GM12878 (cell line): ENCODE results near the gene UBXN11. TPM values are rescaled to one million over a fixed set of nuclear protein-coding genes. Genes with fewer than 3 reads are reported as not detected.

Experiments used
- ATAC-seq: fragments of 200-7000 bp; cut with Tn5 transposase; 3 replicates; pipeline ENCODE4 v1.9.1; 2020; ENCODE audit warnings: mild to moderate bottlenecking, moderate library complexity
- BruUV-seq: library from RNA; stranded (reverse); fragments of 400-500 nt; replicated peaks from 2 replicates; lab custom pipeline; 2021; lab: Mats Ljungman, UMichigan
- CTCF ChIA-PET: fragments of 300-600 bp; sonication (Branson Sonifier 250); formaldehyde crosslinking; extraction: SDS; loops from one replicate; lab custom pipeline; 2021; ENCODE audit warnings: inconsistent platforms; lab: Yijun Ruan, JAX
- POLR2A ChIA-PET: fragments of 350-600 bp; formaldehyde crosslinking; extraction: SDS; loops from one replicate; lab custom pipeline; 2021; ENCODE audit warnings: inconsistent platforms; lab: Charles Lee
- RAD21 ChIA-PET: fragments of 300-600 bp; sonication (Branson Sonifier 250); formaldehyde crosslinking; loops from one replicate; lab custom pipeline; 2023; ENCODE audit warnings: antibody characterized with exemption; ENCODE audit not compliant: unreplicated experiment; lab: Charles Lee
- SMC1A ChIA-PET: fragments of 300-600 bp; sonication (Branson Sonifier 250); formaldehyde crosslinking; loops from one replicate; lab custom pipeline; 2023; ENCODE audit not compliant: unreplicated experiment, uncharacterized antibody; lab: Charles Lee
- DNase-seq: peaks from one replicate; pipeline ENCODE4 v3.0.0-alpha.2; 2011; ENCODE audit warnings: low read depth, low spot score
- FAIRE-seq: peaks from 3 replicates; lab custom pipeline; 2011; peaks lifted over from hg19 to GRCh38; lab: Jason Lieb, UNC
- H2AFZ ChIP-seq: 2 replicates; pipeline ENCODE4 v1.6.0; 2011; ENCODE audit warnings: low read depth, low read length, control low read depth; ENCODE audit not compliant: control insufficient read depth
- H3K27ac ChIP-seq: 2 replicates; pipeline ENCODE4 v1.5.1; 2011; ENCODE audit warnings: control low read depth; ENCODE audit not compliant: control insufficient read depth, insufficient read depth
- H3K27me3 ChIP-seq, 2 experiments: replicated peaks in 1 of 2; 2 replicates each; pipeline versions ENCODE4 v1.6.0 to v1.6.1; 2011; ENCODE audit warnings: low read length in 1 of 2; ENCODE audit not compliant: control insufficient read depth in 2 of 2, insufficient read depth in 2 of 2
- H3K36me3 ChIP-seq, 2 experiments: 2 replicates each; pipeline ENCODE4 v1.5.1; 2011; ENCODE audit warnings: low read length in 1 of 2; ENCODE audit not compliant: control insufficient read depth in 2 of 2, insufficient read depth in 2 of 2
- H3K4me1 ChIP-seq: 2 replicates; pipeline ENCODE4 v1.6.1; 2011; ENCODE audit warnings: mild to moderate bottlenecking, low read length, moderate library complexity, mixed read lengths; ENCODE audit not compliant: control insufficient read depth, insufficient read depth
- H3K4me2 ChIP-seq: 2 replicates; pipeline ENCODE4 v1.6.0; 2011; ENCODE audit warnings: control low read depth; ENCODE audit not compliant: control insufficient read depth, insufficient read depth
- H3K4me3 ChIP-seq: fragments of 200-600 bp; sonication (generic); 2 replicates; pipeline ENCODE4 v1.5.1; 2016
- H3K79me2 ChIP-seq: 2 replicates; pipeline ENCODE4 v1.6.0; 2011; ENCODE audit warnings: low read length; ENCODE audit not compliant: control insufficient read depth, insufficient read depth
- H3K9ac ChIP-seq: 2 replicates; pipeline ENCODE4 v1.8.0; 2011; ENCODE audit warnings: low read length, control low read depth, mixed read lengths; ENCODE audit not compliant: control insufficient read depth, insufficient read depth
- H3K9me3 ChIP-seq: replicated peaks from 3 replicates; pipeline ENCODE4 v1.5.1; 2011; ENCODE audit warnings: mild to moderate bottlenecking, low read length; ENCODE audit not compliant: control insufficient read depth, insufficient read depth
- H4K20me1 ChIP-seq: 2 replicates; pipeline ENCODE4 v1.6.0; 2011; ENCODE audit not compliant: control insufficient read depth, insufficient read depth
- CBX5 ChIP-seq: sonication (generic); IDR thresholded peaks from 2 replicates; pipeline ENCODE4 v1.6.1; 2016; ENCODE audit warnings: low read depth, moderate library complexity, mild to moderate bottlenecking, inconsistent platforms
- HDAC2 ChIP-seq: fragments of 200-600 bp; sonication (generic); IDR thresholded peaks from 2 replicates; pipeline ENCODE4 v1.6.1; 2017
- ZNF207 ChIP-seq: fragments of 450-650 bp; IDR thresholded peaks from 2 replicates; pipeline ENCODE4 v1.6.1; 2014; ENCODE audit warnings: antibody characterized with exemption, mild to moderate bottlenecking, borderline replicate concordance
- WGBS: methylation state at CpG from one replicate; pipeline ENCODE4 v1.1.6; 2016; ENCODE audit warnings: low lambda C conversion rate; ENCODE audit not compliant: insufficient replicate concordance, insufficient coverage; ENCODE audit errors: missing lambda C conversion rate; 5-methylcytosine and 5-hydroxymethylcytosine counted together
- in situ Hi-C: fragments of 300-500 bp; cut with MboI; formaldehyde crosslinking; loops from 9 replicates; pipeline ENCODE4 v1.14.3; 2018; ENCODE audit warnings: mixed read lengths
- intact Hi-C: fragments of 100-400 bp; cut with micrococcal nuclease; formaldehyde crosslinking; loops from one replicate; pipeline ENCODE4 v1.14.2; 2022; ENCODE audit not compliant: unreplicated experiment
- polyA plus RNA-seq, 11 experiments: library from polyadenylated mRNA; depleted of rRNA in 4 of 11; unstranded in 6 of 11; stranded (reverse) in 5 of 11; fragments of >200 nt; fragmentation: Nextera tagmentation in 4 of 11; fragmentation: Illumina TruSeq in 1 of 11; extraction: Ambion mirVana in 4 of 11; extraction: Trizol in 1 of 11; gene quantifications; 1 replicate in 1 of 11; 2 replicates in 10 of 11; pipeline versions ENCODE4 v1.2.1 to v1.2.3, GENCODE V29; 2011 to 2016; ENCODE audit warnings: inconsistent platforms in 2 of 11, missing spikeins in 2 of 11, low read depth in 1 of 11
- total RNA-seq, 4 experiments: library from RNA; depleted of rRNA in 3 of 4; stranded (reverse); fragments of >200 nt in 3 of 4; fragmentation: Illumina TruSeq in 1 of 4; extraction: Trizol in 1 of 4; gene quantifications; 2 replicates each; pipeline versions ENCODE4 v1.2.1 to v1.2.3, GENCODE V29; 2013 to 2021

The UBXN11 gene
- total and polyA plus RNA-seq, 10 of the 15 experiments (the other 5 are each of a cell fraction or from before 2014, with no cell fraction given) = 0.32 to 34.4 (median 9.6) TPM

- CTCF ChIA-PET = interaction anchor here (0.6 to 18.0 kb wide), 16 partner anchors 12 to 239 kb away, joined by 3 to 879 read pairs (median 5); partner anchors contain the start of genes CD52 and CEP85
- intact Hi-C loops (loop anchor here (1.0 kb wide), 1 partner anchor 46 kb away; no protein-coding TSS in a partner anchor), in situ Hi-C loops (no loop called here)
- DNase-seq (no peak), ATAC-seq (no peak), FAIRE-seq (no peak)
- 75% methylated on average over 11 of the region's 11 CpGs for WGBS
- Histone ChIP-seq H3K4me3 (no peak overlapping the region), H3K4me1 (peaks cover 32% of the 10 kb centered on the region), H3K79me2 (peaks cover 8% of the 10 kb centered on the region), H3K36me3 (peaks cover 17 to 19% of the 10 kb centered on the region in 2 experiments), H3K27ac (0 out of 2 replicates have a peak overlapping the region, but pooled peaks have one; percentile 1), H2AFZ (no peak overlapping the region), H3K9ac (no peak overlapping the region), H3K4me2 (no peak overlapping the region), H4K20me1 (no peaks in the 10 kb centered on the region), H3K9me3 (no peaks in the 10 kb centered on the region), H3K27me3 (no peaks in the 10 kb centered on the region)
- POLR2A ChIA-PET = no interaction called here
- SMC1A ChIA-PET = interaction anchor here (1.1 to 9.1 kb wide), 10 partner anchors 10 to 142 kb away, joined by 3 to 119 read pairs (median 3); partner anchors contain the start of gene CD52
- no TSS peak for BruUV-seq
- TF ChIP-seq ZNF207 = no peak
- RAD21 ChIA-PET = interaction anchor here (0.7 to 8.9 kb wide), 5 partner anchors 38 to 142 kb away, joined by 3 to 113 read pairs (median 3); partner anchors contain the start of genes CD52 and CEP85
Observed at GRCh38 chr1:26274801-26275425, 31.5 kb downstream of the UBXN11 start.

GRCh38 chr1:26269198-26269550 lies 37.3 kb downstream of the UBXN11 start:
- Histone ChIP-seq H3K27ac (no peak overlapping the region), H3K9me3 (peaks cover 6% of the 10 kb centered on the region; the same call in 2 of the 3 replicates), H3K4me1 (no peaks in the 10 kb centered on the region), H3K9ac (no peak overlapping the region), H3K36me3 (peaks cover 11 to 17% of the 10 kb centered on the region in 2 experiments), H3K27me3 (no peaks in the 10 kb centered on the region), H2AFZ (no peak overlapping the region), H3K4me3 (no peak overlapping the region), H3K79me2 (no peaks in the 10 kb centered on the region), H3K4me2 (no peak overlapping the region), H4K20me1 (no peaks in the 10 kb centered on the region)
- in situ Hi-C loops (no loop called here), intact Hi-C loops (no loop called here)
- ATAC-seq (no peak), DNase-seq (no peak), FAIRE-seq (no peak)
- ChIA-PET SMC1A (no interaction called here), POLR2A (interaction anchor here (0.6 kb wide), 1 partner anchor 139 kb away, joined by 4 read pairs; no protein-coding TSS in a partner anchor), RAD21 (interaction anchor here (0.9 kb wide), 1 partner anchor 53 kb away, joined by 4 read pairs; no protein-coding TSS in a partner anchor), CTCF (interaction anchor here (1.7 kb wide), 1 partner anchor 53 kb away, joined by 6 read pairs; no protein-coding TSS in a partner anchor)
- no peak for TF ChIP-seq HDAC2
- TF ChIP-seq CBX5 = peak; percentile 77; the same call in 1 of the 2 replicates
- WGBS = 97% methylated on average over 4 of the region's 4 CpGs
- BruUV-seq = no TSS peak
